NCI-H2171 (cell line): ENCODE measurements around the gene RPS3.
"Not testable (repeated sequence)": the region's sequence is repeated elsewhere in the genome, so short reads cannot be mapped to it uniquely, and the experiment has no call there.

ENCODE experiments used
- DNase-seq: peaks from one replicate; lab custom pipeline; 2025; lab: John Stamatoyannopoulos, UW

Gene RPS3

GRCh38 chr11:75399344-75400145, at the start of gene RPS3:
Gene RPS3, plus strand, starts transcription at chr11:75399518. Its CDS starts 30 bp downstream, at chr11:75399548.
- peak; percentile 78 for DNase-seq

- DNase-seq, result no peak
Measured at GRCh38 chr11:75349521-75350116, 49.7 kb upstream of the RPS3 start.

GRCh38 chr11:75350122-75350742, 49.1 kb upstream of the RPS3 start:
- no peak for DNase-seq

GRCh38 chr11:75350743-75351540, 48.4 kb upstream of the RPS3 start:
- no peak for DNase-seq

- DNase-seq, result no peak
Measured at GRCh38 chr11:75351541-75351790, 47.9 kb upstream of the RPS3 start, which contains the start of gene ARRB1. Gene ARRB1, minus strand, starts transcription at chr11:75351661. Its CDS starts 54 bp downstream, at chr11:75351607.

GRCh38 chr11:75351791-75352587, 47.3 kb upstream of the RPS3 start:
- DNase-seq, result no peak

GRCh38 chr11:75352588-75353206, 46.6 kb upstream of the RPS3 start:
- no peak for DNase-seq

- no peak for DNase-seq
Measured at GRCh38 chr11:75355051-75355450, 44.3 kb upstream of the RPS3 start.

- DNase-seq, result no peak
Measured at GRCh38 chr11:75356613-75357012, 42.7 kb upstream of the RPS3 start.

- not testable (repeated sequence) for DNase-seq
Measured at GRCh38 chr11:75362285-75362684, 37.0 kb upstream of the RPS3 start.

- DNase-seq, result no peak
Measured at GRCh38 chr11:75365711-75366181, 33.6 kb upstream of the RPS3 start.

- DNase-seq, result not testable (repeated sequence)
Measured at GRCh38 chr11:75366826-75367225, 32.5 kb upstream of the RPS3 start.

GRCh38 chr11:75369560-75370255, 29.6 kb upstream of the RPS3 start:
- no peak for DNase-seq

GRCh38 chr11:75371949-75372876, 27.1 kb upstream of the RPS3 start:
- no peak for DNase-seq

GRCh38 chr11:75373201-75373600, 26.1 kb upstream of the RPS3 start:
- no peak for DNase-seq

- DNase-seq, result no peak
Measured at GRCh38 chr11:75374646-75375045, 24.7 kb upstream of the RPS3 start.

- no peak for DNase-seq
Measured at GRCh38 chr11:75375626-75376025, 23.7 kb upstream of the RPS3 start.

GRCh38 chr11:75376175-75376574, 23.1 kb upstream of the RPS3 start:
- DNase-seq, result no peak

GRCh38 chr11:75378776-75379175, 20.5 kb upstream of the RPS3 start:
- DNase-seq, result not testable (repeated sequence)
